ENCODE data around the gene SPDYE3. TPM values are rescaled to one million over a fixed set of nuclear protein-coding genes. Genes with fewer than 3 reads are reported as not detected.
"Not testable (repeated sequence)": the region's sequence is repeated elsewhere in the genome, so short reads cannot be mapped to it uniquely, and the experiment has no call there.

Gene SPDYE3
- total RNA-seq, 1 donor from 2014 or later, result not detected

DNA sequence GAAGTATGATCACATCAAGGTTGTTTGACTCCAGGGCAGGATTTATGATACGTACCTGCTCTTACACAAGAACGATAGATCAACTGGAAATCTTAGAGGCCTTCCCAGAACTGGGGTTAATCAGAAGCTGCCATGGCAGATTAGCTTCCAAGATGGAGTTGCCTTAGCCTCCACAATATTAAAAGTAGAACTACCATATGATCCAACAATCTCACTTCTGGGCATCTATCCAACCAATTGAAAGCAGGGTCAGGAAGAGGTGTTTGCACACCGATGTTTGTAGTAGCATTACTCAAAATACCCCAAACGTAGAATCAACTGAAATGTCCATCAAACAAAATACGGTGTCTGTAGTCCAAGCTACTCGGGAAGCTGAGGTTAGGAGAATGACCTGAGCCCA, 57.0 kb downstream of the SPDYE3 start:
- TF ChIP-seq, protein P1, sequence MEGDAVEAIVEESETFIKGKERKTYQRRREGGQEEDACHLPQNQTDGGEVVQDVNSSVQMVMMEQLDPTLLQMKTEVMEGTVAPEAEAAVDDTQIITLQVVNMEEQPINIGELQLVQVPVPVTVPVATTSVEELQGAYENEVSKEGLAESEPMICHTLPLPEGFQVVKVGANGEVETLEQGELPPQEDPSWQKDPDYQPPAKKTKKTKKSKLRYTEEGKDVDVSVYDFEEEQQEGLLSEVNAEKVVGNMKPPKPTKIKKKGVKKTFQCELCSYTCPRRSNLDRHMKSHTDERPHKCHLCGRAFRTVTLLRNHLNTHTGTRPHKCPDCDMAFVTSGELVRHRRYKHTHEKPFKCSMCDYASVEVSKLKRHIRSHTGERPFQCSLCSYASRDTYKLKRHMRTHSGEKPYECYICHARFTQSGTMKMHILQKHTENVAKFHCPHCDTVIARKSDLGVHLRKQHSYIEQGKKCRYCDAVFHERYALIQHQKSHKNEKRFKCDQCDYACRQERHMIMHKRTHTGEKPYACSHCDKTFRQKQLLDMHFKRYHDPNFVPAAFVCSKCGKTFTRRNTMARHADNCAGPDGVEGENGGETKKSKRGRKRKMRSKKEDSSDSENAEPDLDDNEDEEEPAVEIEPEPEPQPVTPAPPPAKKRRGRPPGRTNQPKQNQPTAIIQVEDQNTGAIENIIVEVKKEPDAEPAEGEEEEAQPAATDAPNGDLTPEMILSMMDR (IDR thresholded peaks at IDR 0.05; ENCODE audit: insufficient read depth, low read length, poor library complexity, severe bottlenecking), result no peak
- no peaks in the 10 kb centered on the region for H3K36me3 ChIP-seq (ENCODE audit: control insufficient read depth, insufficient read depth, low read length)

DNA sequence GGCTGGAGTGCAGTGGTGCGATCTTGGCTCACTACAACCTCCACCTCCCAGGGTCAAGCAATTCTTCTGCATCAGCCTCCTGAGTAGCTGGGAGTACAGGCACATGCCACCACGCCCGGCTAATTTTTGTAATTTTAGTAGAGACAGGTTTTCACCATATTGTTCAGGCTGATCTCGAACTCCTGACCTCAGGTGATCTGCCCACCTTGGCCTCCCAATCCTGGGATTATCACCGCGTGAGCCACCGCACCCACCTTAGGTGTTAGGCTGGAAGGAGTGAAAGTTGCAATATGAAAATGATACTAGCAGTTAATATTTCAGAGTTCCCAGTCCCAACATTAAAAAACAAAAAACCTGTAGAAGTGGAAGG, 58.5 kb downstream of the SPDYE3 start:
- not testable (repeated sequence) for H3K27me3 ChIP-seq (ENCODE audit: control insufficient read depth, insufficient read depth, low read length); H3K36me3 ChIP-seq (ENCODE audit: control insufficient read depth, insufficient read depth, low read length); DNase-seq (ENCODE audit: low read depth)

More for the DNA sequence above, 57.0 kb downstream of the SPDYE3 start:
- Histone ChIP-seq H3K27me3 (ENCODE audit: control insufficient read depth, insufficient read depth, low read length) (no peaks in the 10 kb centered on the region), H3K4me3 (ENCODE audit: low read depth, low read length) (no peak overlapping the region)
- no peak for DNase-seq (ENCODE audit: low read depth)

DNA sequence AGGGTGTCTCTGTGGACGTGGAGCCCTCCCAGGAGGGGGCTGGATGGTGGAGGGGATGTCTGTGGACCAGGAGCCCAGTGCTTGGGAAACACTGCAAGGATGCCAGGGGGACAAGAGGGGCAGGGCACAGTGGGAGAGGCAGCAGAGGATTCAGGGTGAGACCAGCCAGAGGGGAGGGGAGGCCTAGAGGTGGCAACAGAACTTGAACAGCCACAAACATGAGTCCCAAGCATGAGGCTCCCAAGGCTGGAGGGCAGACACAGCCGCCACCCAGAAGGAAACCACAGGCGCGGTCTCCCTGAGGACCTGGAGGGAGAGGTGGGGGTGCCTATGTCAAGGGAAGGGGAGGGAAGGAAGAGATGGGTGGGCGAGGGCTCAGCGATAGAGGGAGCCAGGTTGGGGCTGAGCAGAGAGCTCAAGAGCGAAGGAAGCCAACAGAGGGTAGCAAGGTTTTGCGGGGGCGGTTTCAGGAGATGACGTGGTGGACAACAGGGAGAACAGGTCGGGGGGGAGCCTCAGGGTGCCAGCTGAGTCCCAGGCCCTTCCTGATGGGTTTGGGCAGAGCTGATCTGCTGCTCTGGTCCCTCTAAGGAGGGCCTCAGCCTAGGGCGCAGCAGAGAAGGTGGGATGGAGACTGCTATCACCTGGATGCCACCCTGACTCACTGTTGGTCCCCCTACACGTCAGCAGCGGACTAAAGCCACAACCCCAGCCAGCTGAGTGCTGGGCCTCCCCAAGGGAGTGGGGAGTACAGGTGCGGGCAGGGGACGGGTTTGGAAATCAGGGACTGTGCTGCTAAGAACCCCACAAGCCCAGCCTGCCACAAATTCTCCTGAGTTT, 59.1 kb downstream of the SPDYE3 start:
- Histone ChIP-seq H3K4me3 (ENCODE audit: low read depth, low read length) (no peak overlapping the region), H3K27me3 (ENCODE audit: control insufficient read depth, insufficient read depth, low read length) (no peaks in the 10 kb centered on the region), H3K36me3 (ENCODE audit: control insufficient read depth, insufficient read depth, low read length) (no peaks in the 10 kb centered on the region)
- no peak for DNase-seq (ENCODE audit: low read depth)
- TF ChIP-seq, protein P1 (IDR thresholded peaks at IDR 0.05; ENCODE audit: insufficient read depth, low read length, poor library complexity, severe bottlenecking), result no peak

More for the DNA sequence above, 58.5 kb downstream of the SPDYE3 start:
- H3K4me3 ChIP-seq (ENCODE audit: low read depth, low read length), result not testable (repeated sequence)

DNA sequence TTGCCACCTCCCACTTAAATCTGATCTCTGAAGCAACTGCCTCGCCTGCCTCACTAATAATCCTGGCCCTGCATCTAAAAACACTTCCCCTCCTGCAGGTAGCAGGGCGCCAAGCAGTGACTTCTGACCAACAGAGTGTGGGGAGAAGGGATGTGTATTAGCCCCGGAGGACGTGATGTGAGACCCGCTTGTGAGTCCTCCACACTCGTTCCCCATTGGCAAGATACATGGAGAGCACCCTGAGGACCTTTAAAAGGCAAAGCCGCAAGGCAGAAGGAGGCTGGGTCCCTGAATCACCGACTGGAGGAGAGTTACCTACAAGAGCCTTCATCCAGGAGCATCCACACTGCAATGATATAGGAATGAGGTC, 59.7 kb downstream of the SPDYE3 start:
- Histone ChIP-seq H3K36me3 (ENCODE audit: control insufficient read depth, insufficient read depth, low read length) (no peaks in the 10 kb centered on the region), H3K4me3 (ENCODE audit: low read depth, low read length) (no peak overlapping the region), H3K27me3 (ENCODE audit: control insufficient read depth, insufficient read depth, low read length) (no peaks in the 10 kb centered on the region)
- no peak for DNase-seq (ENCODE audit: low read depth)
- TF ChIP-seq, protein P1 (IDR thresholded peaks at IDR 0.05; ENCODE audit: insufficient read depth, low read length, poor library complexity, severe bottlenecking), result no peak

DNA sequence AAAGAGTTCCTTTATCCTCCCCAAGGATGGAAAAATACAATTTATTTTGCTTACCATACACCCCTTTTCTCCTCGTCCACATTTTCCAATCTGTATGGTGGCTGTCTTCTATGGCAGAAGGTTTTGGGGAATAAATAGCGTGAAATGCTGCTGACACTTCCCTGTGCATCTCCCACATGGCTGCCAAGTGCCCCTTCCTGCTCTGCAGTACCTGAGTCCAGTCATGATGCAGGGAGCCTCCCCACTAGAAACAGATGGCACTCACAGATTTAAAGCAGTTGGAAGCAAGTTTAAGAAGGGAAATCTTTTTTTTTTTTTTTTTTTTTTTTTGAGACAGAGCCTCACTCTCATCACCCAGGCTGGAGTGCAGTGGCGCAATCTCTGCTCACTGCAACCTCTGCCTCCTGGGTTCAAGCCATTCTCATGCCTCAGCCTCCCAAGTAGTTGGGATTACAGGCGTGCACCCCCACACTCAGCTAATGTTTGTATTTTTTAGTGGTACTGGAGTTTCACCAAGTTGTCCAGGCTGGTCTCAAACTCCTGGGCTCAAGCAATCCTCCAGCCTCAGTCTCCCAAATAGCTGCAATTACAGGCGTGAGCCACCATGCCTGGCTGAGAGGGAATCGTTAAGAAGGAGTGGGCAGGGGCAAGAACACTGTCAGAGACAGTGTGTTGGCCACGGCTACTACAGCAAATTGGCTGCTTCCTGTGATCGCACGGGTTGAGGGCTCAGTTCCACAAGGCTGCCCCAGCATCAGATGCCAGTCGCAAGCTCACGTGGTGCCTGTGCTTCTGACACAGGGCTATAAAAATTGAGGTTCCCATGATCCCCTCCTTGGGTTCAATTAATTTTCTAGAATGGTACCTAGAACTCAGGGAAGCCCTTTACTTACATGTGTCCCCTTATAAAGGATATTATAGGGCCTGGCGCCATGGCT, 60.4 kb downstream of the SPDYE3 start:
- no peak overlapping the region for H3K4me3 ChIP-seq (ENCODE audit: low read depth, low read length)
- TF ChIP-seq, protein P1 (IDR thresholded peaks at IDR 0.05; ENCODE audit: insufficient read depth, low read length, poor library complexity, severe bottlenecking), result no peak
- no peak for DNase-seq (ENCODE audit: low read depth)
- no peaks in the 10 kb centered on the region for H3K27me3 ChIP-seq (ENCODE audit: control insufficient read depth, insufficient read depth, low read length)
- no peaks in the 10 kb centered on the region for H3K36me3 ChIP-seq (ENCODE audit: control insufficient read depth, insufficient read depth, low read length)

DNA sequence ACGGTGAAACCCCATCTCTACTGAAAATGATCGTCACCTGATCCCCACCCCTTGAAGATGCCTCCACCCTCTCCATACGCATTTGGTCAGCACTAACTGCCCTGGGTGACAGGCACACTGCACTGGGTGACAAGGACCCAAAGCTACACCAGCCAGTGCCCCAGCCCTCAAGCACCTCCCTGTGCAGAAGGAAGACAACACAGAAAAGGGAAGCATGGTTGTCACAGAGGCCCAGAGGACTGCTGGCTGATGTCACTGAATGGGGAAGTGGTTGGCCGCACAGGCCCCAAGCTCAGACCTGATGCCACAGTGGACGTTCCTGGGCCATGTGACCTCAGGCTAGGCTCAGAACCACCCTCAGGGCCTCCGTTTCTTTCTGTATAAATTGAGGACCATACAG, 61.6 kb downstream of the SPDYE3 start:
- Histone ChIP-seq H3K36me3 (ENCODE audit: control insufficient read depth, insufficient read depth, low read length) (no peaks in the 10 kb centered on the region), H3K27me3 (ENCODE audit: control insufficient read depth, insufficient read depth, low read length) (no peaks in the 10 kb centered on the region), H3K4me3 (ENCODE audit: low read depth, low read length) (no peak overlapping the region)
- TF ChIP-seq, protein P1 (IDR thresholded peaks at IDR 0.05; ENCODE audit: insufficient read depth, low read length, poor library complexity, severe bottlenecking), result no peak
- no peak for DNase-seq (ENCODE audit: low read depth)

All from kidney epithelial cell (primary cell).